Uterus (tissue), 4 donors: ENCODE results near the gene CELF2. TPM values are rescaled to one million over a fixed set of nuclear protein-coding genes. Genes with fewer than 3 reads are reported as not detected.

Experiments used
- DNase-seq, 2 donors: peaks; one replicate each; pipeline ENCODE4 v3.0.0-alpha.2; 2019 to 2020
- H3K27ac ChIP-seq, 2 donors: fragments of 200-600 bp; sonication (generic); 1 replicate in 1 of 2; 2 replicates in 1 of 2; pipeline ENCODE4 v1.5.1; 2016 to 2018
- H3K27me3 ChIP-seq, 2 donors: fragments of 200-600 bp; sonication (generic); one replicate each; pipeline ENCODE4 v1.5.1; 2018 to 2019; ENCODE audit warnings: control low read depth in 1 of 2
- H3K36me3 ChIP-seq, 2 donors: fragments of 200-600 bp; sonication (generic); one replicate each; pipeline ENCODE4 v1.5.1; 2019; ENCODE audit warnings: control low read depth in 1 of 2
- H3K4me1 ChIP-seq, 2 donors: fragments of 200-600 bp; sonication (generic); one replicate each; pipeline ENCODE4 v1.5.1; 2018 to 2019; ENCODE audit warnings: control low read depth in 1 of 2
- H3K4me3 ChIP-seq, 2 donors: fragments of 200-600 bp; sonication (generic); 1 replicate in 1 of 2; 2 replicates in 1 of 2; pipeline ENCODE4 v1.5.1; 2018 to 2019; ENCODE audit warnings: mild to moderate bottlenecking in 1 of 2
- H3K9me3 ChIP-seq, 2 donors: fragments of 200-600 bp; sonication (generic); one replicate each; pipeline ENCODE4 v1.5.1; 2019; ENCODE audit warnings: control low read depth in 1 of 2
- CTCF ChIP-seq, 4 experiments: fragments of 200-600 bp in 2 of 4; fragments of 450-650 bp in 2 of 4; sonication (generic) in 2 of 4; IDR thresholded peaks; one replicate each; pipeline ENCODE4 v1.5.1; 2016 to 2019; ENCODE audit warnings: antibody characterized with exemption in 4 of 4, mild to moderate bottlenecking in 2 of 4, moderate library complexity in 1 of 4
- POLR2A ChIP-seq, 2 donors: fragments of 450-650 bp; IDR thresholded peaks; one replicate each; pipeline ENCODE4 v1.6.1; 2016; ENCODE audit warnings: antibody characterized with exemption in 2 of 2, mild to moderate bottlenecking in 1 of 2, moderate library complexity in 1 of 2
- intact Hi-C: fragments of 100-400 bp; cut with DNase I; formaldehyde crosslinking; loops from one replicate; pipeline ENCODE4 v1.15.1; 2023; ENCODE audit warnings: low total_unique reads
- total RNA-seq, 4 donors: library from RNA; depleted of rRNA in 3 of 4; stranded (reverse); fragments of >200 nt in 3 of 4; gene quantifications; one replicate each; pipeline versions ENCODE4 v1.1.0 to v1.2.4, GENCODE V29; 2014 to 2023
- donor health status: DM: yes; HTN: yes; CAD: no.

The CELF2 gene
- total RNA-seq, 4 donors from 2014 or later, result 12.8 to 59.2 (median 44.0) TPM

- Histone ChIP-seq H3K4me3 (no peak overlapping the region), H3K9me3 (no peaks in the 10 kb centered on the region), H3K36me3 (no peaks in the 10 kb centered on the region), H3K27me3 (no peaks in the 10 kb centered on the region), H3K27ac (no peak overlapping the region), H3K4me1 (no peaks in the 10 kb centered on the region)
- DNase-seq, result no peak
- TF ChIP-seq POLR2A (IDR thresholded peaks at IDR 0.05), result no peak
- TF ChIP-seq CTCF (IDR thresholded peaks at IDR 0.05), result no peak
- intact Hi-C loops, result no loop called here
Measured at GRCh38 chr10:11208243-11208642, 190.6 kb downstream of the CELF2 start.

GRCh38 chr10:11208908-11209829, 191.5 kb downstream of the CELF2 start:
- DNase-seq, result no peak
- H3K27me3 ChIP-seq, result no peaks in the 10 kb centered on the region
- TF ChIP-seq CTCF (IDR thresholded peaks at IDR 0.05) (no peak), POLR2A (IDR thresholded peaks at IDR 0.05) (no peak)
- no peak overlapping the region for H3K4me3 ChIP-seq
- no peaks in the 10 kb centered on the region for H3K9me3 ChIP-seq
- intact Hi-C loops, result no loop called here
- no peaks in the 10 kb centered on the region for H3K36me3 ChIP-seq
- H3K4me1 ChIP-seq, result no peaks in the 10 kb centered on the region
- H3K27ac ChIP-seq, result peak overlapping the region in 1 of 2 donors; percentile 53

- no peak for DNase-seq
- H3K4me3 ChIP-seq, result no peak overlapping the region
- no peaks in the 10 kb centered on the region for H3K36me3 ChIP-seq
- intact Hi-C loops, result no loop called here
- TF ChIP-seq CTCF (IDR thresholded peaks at IDR 0.05) (no peak), POLR2A (IDR thresholded peaks at IDR 0.05) (no peak)
- peak overlapping the region in 1 of 2 donors; percentile 53 for H3K27ac ChIP-seq
- H3K4me1 ChIP-seq, result no peaks in the 10 kb centered on the region
- no peaks in the 10 kb centered on the region for H3K27me3 ChIP-seq
- no peaks in the 10 kb centered on the region for H3K9me3 ChIP-seq
Measured at GRCh38 chr10:11209830-11210181, 192.1 kb downstream of the CELF2 start.

GRCh38 chr10:11210211-11210922, 192.7 kb downstream of the CELF2 start:
- Histone ChIP-seq H3K4me1 (no peaks in the 10 kb centered on the region), H3K27ac (peak overlapping the region in 1 of 2 donors; percentile 53)
- intact Hi-C loops, result no loop called here

More at GRCh38 chr10:11210211-11210922, 192.7 kb downstream of the CELF2 start:
- Histone ChIP-seq H3K27me3 (no peaks in the 10 kb centered on the region), H3K36me3 (no peaks in the 10 kb centered on the region), H3K4me3 (no peak overlapping the region), H3K9me3 (no peaks in the 10 kb centered on the region)
- TF ChIP-seq CTCF (IDR thresholded peaks at IDR 0.05) (no peak), POLR2A (IDR thresholded peaks at IDR 0.05) (no peak)
- DNase-seq, result no peak
